Measurements from ENCODE around the gene PINLYP.

GRCh38 chr19:43560687-43561086, 14.9 kb upstream of the PINLYP start:
- no peak for TF ChIP-seq CTCF (IDR thresholded peaks at IDR 0.05)
- no peak for TF ChIP-seq ZFX (IDR thresholded peaks at IDR 0.05; ENCODE audit: borderline replicate concordance)
